IPS-15b (cell line): ENCODE measurements around the gene SIRPA.

ENCODE experiments used
- H3K27me3 ChIP-seq: one replicate; pipeline ENCODE4 v1.6.1; 2013; ENCODE audit warnings: low read length; ENCODE audit not compliant: control insufficient read depth, insufficient read depth
- H3K36me3 ChIP-seq: one replicate; pipeline ENCODE4 v1.6.1; 2013; ENCODE audit warnings: low read length; ENCODE audit not compliant: control insufficient read depth, insufficient read depth
- H3K4me1 ChIP-seq: one replicate; pipeline ENCODE4 v1.6.1; 2013; ENCODE audit warnings: mild to moderate bottlenecking, low read length; ENCODE audit not compliant: control insufficient read depth, insufficient read depth
- H3K4me3 ChIP-seq: one replicate; pipeline ENCODE4 v1.5.1; 2013; ENCODE audit warnings: low read depth, low read length
- H3K9ac ChIP-seq: one replicate; pipeline ENCODE4 v1.6.1; 2013; ENCODE audit warnings: low read depth, mild to moderate bottlenecking, low read length
- H3K9me3 ChIP-seq: one replicate; pipeline ENCODE4 v1.6.1; 2013; ENCODE audit warnings: mild to moderate bottlenecking, low read length; ENCODE audit not compliant: control insufficient read depth, insufficient read depth

Gene SIRPA

DNA sequence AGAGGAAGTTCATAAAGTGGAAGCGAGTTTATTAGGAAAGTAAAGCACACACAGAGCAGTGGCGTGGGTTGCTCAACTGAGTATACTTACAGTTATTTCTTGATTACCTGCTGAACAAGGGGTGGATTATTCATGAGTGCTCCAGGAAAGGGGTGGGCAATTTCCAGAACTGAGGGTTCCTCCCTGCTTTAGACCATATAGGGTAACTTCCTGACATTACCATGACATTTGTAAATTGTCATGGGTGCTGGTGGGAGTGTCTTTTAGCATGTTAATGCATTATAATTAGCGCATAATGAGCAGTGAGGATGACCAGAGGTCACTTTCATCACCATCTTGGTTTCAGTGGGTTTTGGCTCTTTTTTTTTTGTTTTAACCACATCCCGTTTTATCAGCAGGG is 68.9 kb downstream of the SIRPA start:
- Histone ChIP-seq H3K4me3 (no peak overlapping the region), H3K4me1 (peaks cover 4% of the 10 kb centered on the region), H3K9me3 (no peaks in the 10 kb centered on the region), H3K9ac (no peak overlapping the region), H3K36me3 (no peaks in the 10 kb centered on the region), H3K27me3 (peaks cover 6% of the 10 kb centered on the region)

DNA sequence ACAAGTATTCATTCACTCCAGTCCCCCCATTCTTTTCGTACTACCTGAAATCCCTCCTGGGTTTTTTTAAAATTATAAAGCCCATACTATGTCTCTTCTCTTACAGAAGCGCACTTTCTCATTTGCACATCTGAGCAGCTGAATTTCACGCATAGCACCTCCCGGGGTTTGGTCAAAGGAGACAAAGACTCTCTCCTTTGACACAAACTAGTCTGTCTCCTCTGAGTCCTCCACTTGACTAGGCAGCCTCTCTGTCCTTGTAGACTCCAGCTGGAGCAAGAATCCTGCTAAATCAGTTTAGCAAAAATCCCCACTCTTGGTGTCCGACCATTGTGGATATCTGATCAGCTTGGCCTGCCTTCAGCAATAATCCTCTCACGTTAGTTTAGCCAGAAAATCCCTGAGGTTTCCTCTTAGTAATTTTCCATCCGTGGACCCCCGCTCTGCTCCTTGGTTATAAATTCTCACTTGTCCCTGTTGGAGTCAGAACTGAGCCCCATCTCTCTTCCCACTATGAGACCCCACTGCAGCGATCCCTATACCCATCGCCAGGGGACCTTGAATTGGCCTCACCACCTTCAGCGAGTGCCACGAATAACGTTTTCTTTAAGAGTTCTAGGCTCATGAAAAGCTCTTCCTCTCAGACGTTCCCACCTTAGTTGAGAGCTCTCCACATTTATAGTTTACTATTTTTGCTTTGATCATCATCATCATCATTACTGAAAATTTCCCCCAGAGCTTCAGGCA is 69.6 kb downstream of the SIRPA start:
- no peaks in the 10 kb centered on the region for H3K9me3 ChIP-seq
- peaks cover 6% of the 10 kb centered on the region for H3K27me3 ChIP-seq
- peak overlapping the region; percentile 19 for H3K9ac ChIP-seq
- H3K36me3 ChIP-seq, result no peaks in the 10 kb centered on the region
- peaks cover 4% of the 10 kb centered on the region for H3K4me1 ChIP-seq
- peak overlapping the region; percentile 57 for H3K4me3 ChIP-seq

DNA sequence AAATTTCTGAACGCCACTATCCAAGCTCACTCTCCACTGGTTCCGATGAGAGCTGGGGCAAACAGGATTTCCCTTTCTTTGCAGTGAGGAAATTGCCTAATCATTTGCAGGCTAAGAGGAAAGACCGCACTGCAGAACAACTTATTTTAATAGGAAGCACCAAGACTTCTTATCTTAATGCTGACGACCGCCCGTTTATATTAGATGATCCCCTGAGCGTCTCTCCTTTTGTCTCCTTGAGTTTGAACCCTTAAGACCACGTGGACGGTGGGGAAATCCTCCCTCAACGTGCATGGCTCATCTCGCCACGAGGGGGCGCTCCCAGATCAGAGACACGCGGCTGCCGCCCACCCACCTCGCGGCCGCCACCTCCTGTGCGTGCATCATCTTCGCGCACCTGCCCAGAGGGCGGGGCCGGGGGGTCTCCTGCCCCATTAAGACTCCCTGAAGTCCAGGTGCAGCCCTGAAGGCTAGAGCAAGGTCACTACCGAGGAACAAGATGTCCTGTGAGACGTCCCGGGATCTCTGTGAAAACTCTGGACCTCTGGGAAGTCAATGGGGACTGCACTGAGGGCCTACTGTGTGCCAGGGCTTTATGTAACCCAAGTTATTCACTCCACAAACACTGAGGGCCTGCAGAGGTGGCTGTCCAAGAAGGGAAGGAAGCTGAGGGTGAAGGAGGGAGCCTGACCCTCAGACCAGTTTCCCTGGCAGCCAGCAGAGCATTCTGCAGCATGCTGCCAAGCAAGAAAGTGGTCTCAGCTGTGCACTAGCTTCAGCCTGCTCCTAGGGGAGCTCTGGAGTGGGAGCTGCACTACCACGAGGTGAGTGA is 70.5 kb downstream of the SIRPA start:
- peaks cover 4% of the 10 kb centered on the region for H3K4me1 ChIP-seq
- peak overlapping the region; percentile 57 for H3K4me3 ChIP-seq
- no peaks in the 10 kb centered on the region for H3K9me3 ChIP-seq
- no peaks in the 10 kb centered on the region for H3K36me3 ChIP-seq
- H3K27me3 ChIP-seq, result peaks cover 6% of the 10 kb centered on the region
- peak overlapping the region; percentile 19 for H3K9ac ChIP-seq

DNA sequence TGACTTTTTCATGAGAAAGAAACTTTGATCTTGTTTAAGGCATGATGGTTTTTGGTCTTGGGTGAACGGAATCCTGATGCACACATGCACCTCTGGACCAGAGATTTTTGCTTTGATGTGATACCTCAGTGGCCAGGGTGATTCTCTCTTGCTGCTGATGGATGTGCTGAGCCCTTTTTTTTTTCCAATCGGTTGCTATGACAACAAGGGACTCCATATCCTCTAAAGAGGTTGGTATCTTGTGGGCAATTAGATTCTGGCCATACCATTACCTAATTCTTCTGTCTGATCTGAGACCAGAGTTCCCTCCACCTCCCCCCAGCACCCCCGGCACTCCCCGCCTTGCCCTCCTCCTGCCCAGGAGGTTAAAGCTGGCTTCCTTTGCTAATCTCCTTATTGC is 73.8 kb downstream of the SIRPA start:
- Histone ChIP-seq H3K4me1 (peaks cover 4% of the 10 kb centered on the region), H3K9me3 (no peaks in the 10 kb centered on the region), H3K27me3 (peaks cover 8% of the 10 kb centered on the region)

DNA sequence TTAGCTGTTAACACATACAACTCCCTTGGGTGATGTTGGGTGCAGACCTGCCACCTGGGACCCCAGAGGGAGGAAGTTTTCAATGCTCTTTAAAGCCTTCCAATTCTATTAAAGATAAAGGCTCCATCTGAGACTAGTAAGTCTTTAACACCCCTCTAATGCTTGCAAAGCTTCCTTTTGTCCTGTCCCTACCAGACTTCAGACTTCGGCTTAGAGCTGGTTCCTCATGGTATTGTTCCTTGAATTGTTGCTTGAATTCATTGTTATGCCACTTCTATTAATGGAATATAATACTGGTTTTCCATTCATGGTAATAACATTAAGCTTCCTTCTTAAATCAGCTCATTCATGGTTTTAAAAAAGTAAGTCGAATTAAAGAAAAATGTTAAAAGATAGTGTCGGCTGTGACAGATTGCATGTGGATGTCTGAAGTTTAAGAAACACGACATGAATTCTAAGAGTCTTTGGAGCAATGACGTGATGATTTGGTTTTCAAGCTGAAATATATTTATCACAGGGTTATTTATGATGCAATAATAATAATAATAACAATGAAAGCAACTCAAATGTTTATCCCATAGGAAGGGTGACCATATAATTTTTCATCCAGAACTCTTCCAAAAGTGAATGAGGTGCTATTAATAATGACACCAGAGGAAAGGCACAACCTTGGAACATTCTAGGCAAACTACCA is 76.8 kb downstream of the SIRPA start:
- H3K36me3 ChIP-seq, result no peaks in the 10 kb centered on the region
- H3K9me3 ChIP-seq, result no peaks in the 10 kb centered on the region
- no peaks in the 10 kb centered on the region for H3K4me1 ChIP-seq
- no peak overlapping the region for H3K9ac ChIP-seq
- H3K4me3 ChIP-seq, result no peak overlapping the region
- peaks cover 2% of the 10 kb centered on the region for H3K27me3 ChIP-seq

More for the DNA sequence above, 73.8 kb downstream of the SIRPA start:
- no peaks in the 10 kb centered on the region for H3K36me3 ChIP-seq
- no peak overlapping the region for H3K4me3 ChIP-seq
- H3K9ac ChIP-seq, result no peak overlapping the region

DNA sequence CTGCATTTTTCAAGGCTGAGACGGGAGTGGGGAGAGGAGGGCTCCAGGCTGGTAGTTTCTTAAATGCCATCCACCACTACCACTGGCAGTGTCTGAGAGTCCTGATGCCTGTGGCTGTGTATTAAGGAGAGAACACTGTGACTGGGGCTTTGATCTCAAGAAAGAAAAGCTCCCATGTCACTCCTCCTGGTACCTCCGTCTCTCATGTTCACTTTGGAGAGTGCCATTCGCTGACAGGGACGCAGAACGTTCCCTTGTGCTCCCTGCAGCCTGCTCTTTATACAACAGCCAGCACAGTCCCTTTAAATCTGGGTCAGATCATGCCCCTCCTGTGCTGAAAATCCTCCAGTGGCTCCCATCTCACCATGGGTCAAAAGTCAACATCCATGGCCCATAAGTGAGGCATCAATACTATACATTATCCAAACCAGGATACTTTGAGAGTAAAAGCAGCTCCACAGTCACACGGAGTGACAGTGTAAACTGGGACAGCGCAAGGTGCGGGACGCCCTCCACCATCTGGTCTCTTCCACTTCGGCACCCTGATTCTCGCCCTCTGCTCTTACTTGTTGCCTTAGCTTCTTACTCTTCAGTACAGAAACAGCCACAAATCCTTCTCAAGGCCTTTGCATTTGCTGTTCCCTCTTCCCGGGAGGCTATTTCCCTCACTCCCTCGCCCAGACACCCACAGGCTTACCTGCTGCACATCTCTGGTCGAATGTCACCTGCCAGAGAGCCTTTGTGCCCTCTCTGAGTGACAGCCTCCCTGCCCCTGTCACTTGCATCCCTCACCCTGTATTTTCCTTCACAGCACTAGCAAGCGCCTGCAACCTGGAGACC is 78.6 kb downstream of the SIRPA start:
- Histone ChIP-seq H3K9ac (no peak overlapping the region), H3K9me3 (no peaks in the 10 kb centered on the region), H3K27me3 (peaks cover 2% of the 10 kb centered on the region), H3K4me1 (no peaks in the 10 kb centered on the region), H3K4me3 (no peak overlapping the region), H3K36me3 (no peaks in the 10 kb centered on the region)

DNA sequence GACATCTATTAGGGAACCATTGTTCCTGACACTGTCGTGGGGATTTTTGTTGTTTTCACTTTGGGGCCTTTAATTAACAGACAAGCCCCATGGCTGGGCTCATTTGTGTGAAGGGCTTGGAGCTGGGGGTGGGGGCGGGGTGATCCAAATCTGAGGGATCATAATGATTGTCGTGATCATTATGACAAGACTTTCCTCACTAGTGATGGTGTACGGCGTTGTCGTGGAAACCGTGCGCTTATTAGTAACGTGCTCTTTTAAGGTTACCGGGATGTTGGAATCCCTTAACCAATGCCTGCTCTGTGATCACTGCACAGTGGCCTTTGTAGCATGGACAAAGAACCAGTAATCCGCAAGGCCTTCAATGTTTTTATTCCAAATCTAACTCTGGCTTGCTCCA is 80.1 kb downstream of the SIRPA start:
- Histone ChIP-seq H3K4me1 (no peaks in the 10 kb centered on the region), H3K9me3 (no peaks in the 10 kb centered on the region), H3K9ac (no peak overlapping the region), H3K36me3 (no peaks in the 10 kb centered on the region), H3K27me3 (peaks cover 5% of the 10 kb centered on the region), H3K4me3 (no peak overlapping the region)

DNA sequence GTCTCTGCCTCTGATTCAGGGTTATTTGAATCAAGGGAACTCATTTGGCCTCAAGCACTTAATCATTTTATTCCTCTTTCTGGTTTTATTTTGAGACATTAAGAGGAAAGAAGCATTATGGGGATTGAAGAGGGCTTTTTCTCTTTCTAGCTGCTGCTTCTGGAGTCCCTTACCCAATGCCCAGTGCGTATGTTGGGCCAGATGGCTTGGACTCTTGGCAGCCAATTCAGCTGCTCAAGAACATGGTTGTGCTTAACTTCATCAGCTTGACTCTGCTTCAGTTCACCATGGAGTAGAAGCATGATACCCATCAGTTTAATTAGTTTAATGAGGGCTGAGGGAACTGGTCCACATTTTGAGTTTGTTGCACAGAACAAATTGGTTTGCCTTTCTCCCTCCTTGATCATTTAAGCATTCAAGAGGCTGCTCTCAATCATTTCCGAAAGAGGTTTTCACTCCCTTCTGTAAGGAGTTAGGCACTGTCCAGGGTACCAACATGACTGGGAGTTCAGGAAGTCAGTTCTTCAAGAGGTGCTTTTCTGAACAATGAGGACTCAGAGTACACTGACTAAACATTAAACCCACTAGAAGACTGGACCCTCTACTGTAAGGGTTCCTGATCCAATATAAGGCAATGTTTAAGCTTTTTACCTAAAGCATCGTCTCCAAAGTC is 84.0 kb downstream of the SIRPA start:
- H3K9ac ChIP-seq, result no peak overlapping the region
- H3K4me3 ChIP-seq, result no peak overlapping the region
- no peaks in the 10 kb centered on the region for H3K36me3 ChIP-seq
- H3K9me3 ChIP-seq, result no peaks in the 10 kb centered on the region
- no peaks in the 10 kb centered on the region for H3K4me1 ChIP-seq
- peaks cover 3% of the 10 kb centered on the region for H3K27me3 ChIP-seq

DNA sequence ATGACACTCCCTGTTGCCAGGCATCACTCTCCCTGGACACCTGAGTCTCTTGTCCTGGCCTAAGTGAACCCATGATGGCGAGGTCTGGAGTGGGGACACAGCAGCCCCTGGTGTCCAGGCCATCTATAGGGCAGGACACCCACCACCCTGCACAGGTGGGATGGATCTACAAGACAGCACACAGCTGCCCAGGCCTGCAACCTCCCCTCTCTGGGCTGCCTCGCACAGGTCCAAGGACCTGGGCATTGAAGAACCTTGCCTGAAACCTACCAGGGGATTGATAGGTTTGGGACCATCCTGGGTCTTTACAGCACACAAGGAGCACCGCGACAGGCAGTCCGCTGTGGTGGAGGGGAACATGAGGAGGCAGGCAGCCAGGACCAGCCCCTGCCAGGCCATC is 87.5 kb downstream of the SIRPA start:
- Histone ChIP-seq H3K9ac (no peak overlapping the region), H3K27me3 (peaks cover 3% of the 10 kb centered on the region), H3K4me1 (no peaks in the 10 kb centered on the region), H3K9me3 (no peaks in the 10 kb centered on the region), H3K4me3 (no peak overlapping the region), H3K36me3 (no peaks in the 10 kb centered on the region)

DNA sequence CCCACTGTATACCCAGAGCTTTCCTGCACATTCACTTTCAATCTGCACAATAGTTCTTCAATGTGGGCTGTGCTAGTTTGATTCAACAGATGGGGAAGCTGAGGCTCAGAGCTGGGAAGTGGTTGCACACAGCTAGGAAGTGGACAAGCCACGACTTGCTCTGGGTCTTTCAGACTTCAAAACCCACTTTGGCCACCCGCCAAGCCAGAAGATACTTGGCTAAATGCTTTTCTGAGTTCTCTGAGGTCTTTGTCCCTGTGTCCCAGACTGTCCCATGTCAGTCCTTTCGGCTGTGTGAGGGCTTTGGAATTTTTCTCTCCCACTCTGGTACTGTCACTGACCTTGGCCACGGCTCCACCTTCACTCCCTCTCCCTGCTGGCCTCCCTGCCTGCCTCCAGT is 88.1 kb downstream of the SIRPA start:
- H3K27me3 ChIP-seq, result peaks cover 3% of the 10 kb centered on the region

DNA sequence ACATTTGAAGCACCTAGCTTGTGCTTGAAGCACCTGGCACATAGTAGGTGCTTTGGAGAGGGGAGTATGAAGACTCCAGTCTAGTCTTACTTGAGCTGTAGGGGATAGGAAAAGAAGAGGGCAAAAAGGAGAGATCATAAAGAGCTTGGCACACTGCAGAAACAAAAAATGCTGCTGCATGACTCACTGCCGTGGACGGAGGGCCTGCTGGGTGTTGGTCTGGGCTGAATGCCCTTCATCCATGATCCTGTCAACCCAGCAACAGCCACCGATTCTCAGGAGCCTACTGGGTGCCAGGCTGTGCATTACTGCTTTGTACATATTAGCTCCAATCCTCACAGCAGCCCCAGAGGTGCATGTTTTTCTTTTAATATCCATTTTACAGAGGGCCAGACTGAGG is 92.6 kb downstream of the SIRPA start:
- Histone ChIP-seq H3K9ac (no peak overlapping the region), H3K36me3 (no peaks in the 10 kb centered on the region), H3K27me3 (no peaks in the 10 kb centered on the region), H3K9me3 (no peaks in the 10 kb centered on the region), H3K4me3 (no peak overlapping the region), H3K4me1 (no peaks in the 10 kb centered on the region)

More for the DNA sequence above, 88.1 kb downstream of the SIRPA start:
- Histone ChIP-seq H3K4me1 (no peaks in the 10 kb centered on the region), H3K4me3 (no peak overlapping the region), H3K36me3 (no peaks in the 10 kb centered on the region), H3K9ac (no peak overlapping the region), H3K9me3 (no peaks in the 10 kb centered on the region)
